GM12878 (cell line): Measurements from ENCODE around the gene PDS5A. TPM values are rescaled to one million over a fixed set of nuclear protein-coding genes. Genes with fewer than 3 reads are reported as not detected.

Source experiments
- ATF7 ChIP-seq: fragments of 450-650 bp; IDR thresholded peaks from 2 replicates; pipeline ENCODE4 v1.6.1; 2016; ENCODE audit warnings: low read depth, mild to moderate bottlenecking
- BCLAF1 ChIP-seq: fragments of 450-650 bp; IDR thresholded peaks from 2 replicates; pipeline ENCODE4 v1.6.1; 2017; ENCODE audit warnings: antibody characterized with exemption, mild to moderate bottlenecking, moderate library complexity
- BHLHE40 ChIP-seq, 2 experiments: fragments of 450-650 bp in 1 of 2; IDR thresholded peaks; 2 replicates each; pipeline ENCODE4 v1.6.1; 2011 to 2017; ENCODE audit warnings: low read depth in 2 of 2, borderline replicate concordance in 1 of 2, improper control_type of control experiment in 1 of 2, low read length in 1 of 2, mild to moderate bottlenecking in 1 of 2
- CBX5 ChIP-seq: sonication (generic); IDR thresholded peaks from 2 replicates; pipeline ENCODE4 v1.6.1; 2016; ENCODE audit warnings: low read depth, moderate library complexity, mild to moderate bottlenecking, inconsistent platforms
- E2F4 ChIP-seq: IDR thresholded peaks from 2 replicates; pipeline ENCODE4 v1.6.1; 2012; ENCODE audit warnings: low read depth, low read length, improper control_type of control experiment
- EGR1 ChIP-seq, 2 experiments: IDR thresholded peaks; 1 replicate in 1 of 2; 2 replicates in 1 of 2; pipeline ENCODE4 v1.6.1; 2011 to 2012; ENCODE audit warnings: low read depth in 2 of 2, low read length in 2 of 2, borderline replicate concordance in 1 of 2, mild to moderate bottlenecking in 1 of 2, moderate library complexity in 1 of 2
- HDGF ChIP-seq: fragments of 450-650 bp; IDR thresholded peaks from 2 replicates; pipeline ENCODE4 v1.6.1; 2016; ENCODE audit warnings: antibody characterized with exemption
- LARP7 ChIP-seq: fragments of 450-650 bp; IDR thresholded peaks from 2 replicates; pipeline ENCODE4 v1.6.1; 2017; ENCODE audit warnings: mild to moderate bottlenecking
- MEF2B ChIP-seq: fragments of 450-650 bp; IDR thresholded peaks from 2 replicates; pipeline ENCODE4 v1.6.1; 2018; ENCODE audit warnings: mild to moderate bottlenecking, moderate library complexity; ENCODE audit not compliant: partially characterized antibody, poor library complexity, severe bottlenecking
- MLLT1 ChIP-seq: fragments of 450-650 bp; IDR thresholded peaks from 2 replicates; pipeline ENCODE4 v1.6.1; 2016; ENCODE audit warnings: mild to moderate bottlenecking
- NR2C2 ChIP-seq: IDR thresholded peaks from 2 replicates; pipeline ENCODE4 v1.6.1; 2011; ENCODE audit warnings: borderline replicate concordance, low read depth; ENCODE audit not compliant: control insufficient read depth, insufficient read length
- PAX5 ChIP-seq: IDR thresholded peaks from 2 replicates; pipeline ENCODE4 v1.6.1; 2011; ENCODE audit warnings: low read depth, low read length, borderline replicate concordance
- PML ChIP-seq: IDR thresholded peaks from 2 replicates; pipeline ENCODE4 v1.6.1; 2012; ENCODE audit warnings: low read length, inconsistent platforms
- REST ChIP-seq: IDR thresholded peaks from 2 replicates; pipeline ENCODE4 v1.6.1; 2012; ENCODE audit warnings: mild to moderate bottlenecking, low read depth, low read length
- RUNX3 ChIP-seq: IDR thresholded peaks from 2 replicates; pipeline ENCODE4 v1.6.1; 2012; ENCODE audit warnings: low read length, inconsistent platforms
- SIN3A ChIP-seq: IDR thresholded peaks from 2 replicates; pipeline ENCODE4 v1.6.1; 2012; ENCODE audit warnings: low read depth, low read length, improper control_type of control experiment
- STAT3 ChIP-seq: IDR thresholded peaks from 2 replicates; pipeline ENCODE4 v1.6.1; 2011; ENCODE audit warnings: low read depth, low read length, improper control_type of control experiment
- TBL1XR1 ChIP-seq: IDR thresholded peaks from 2 replicates; pipeline ENCODE4 v1.6.1; 2012; ENCODE audit warnings: low read depth, low read length, improper control_type of control experiment
- ZNF207 ChIP-seq: fragments of 450-650 bp; IDR thresholded peaks from 2 replicates; pipeline ENCODE4 v1.6.1; 2014; ENCODE audit warnings: antibody characterized with exemption, mild to moderate bottlenecking, borderline replicate concordance
- polyA plus RNA-seq, 11 experiments: library from polyadenylated mRNA; depleted of rRNA in 4 of 11; unstranded in 6 of 11; stranded (reverse) in 5 of 11; fragments of >200 nt; fragmentation: Nextera tagmentation in 4 of 11; fragmentation: Illumina TruSeq in 1 of 11; extraction: Ambion mirVana in 4 of 11; extraction: Trizol in 1 of 11; gene quantifications; 1 replicate in 1 of 11; 2 replicates in 10 of 11; pipeline versions ENCODE4 v1.2.1 to v1.2.3, GENCODE V29; 2011 to 2016; ENCODE audit warnings: inconsistent platforms in 2 of 11, missing spikeins in 2 of 11, low read depth in 1 of 11
- total RNA-seq, 4 experiments: library from RNA; depleted of rRNA in 3 of 4; stranded (reverse); fragments of >200 nt in 3 of 4; fragmentation: Illumina TruSeq in 1 of 4; extraction: Trizol in 1 of 4; gene quantifications; 2 replicates each; pipeline versions ENCODE4 v1.2.1 to v1.2.3, GENCODE V29; 2013 to 2021

Gene PDS5A
- total and polyA plus RNA-seq, 10 of the 15 experiments (the other 5 are each of a cell fraction or from before 2014, with no cell fraction given), result 13.7 to 69.7 (median 52.3) TPM

GRCh38 chr4:39932776-39933402 is 44.8 kb downstream of the PDS5A start (continued):
- no peak for TF ChIP-seq REST
- TF ChIP-seq SIN3A, result no peak
- no peak for TF ChIP-seq EGR1 (IDR thresholded peaks at IDR 0.05; ENCODE audit: borderline replicate concordance in 1 of 2, low read depth in 2 of 2, low read length in 2 of 2)
- no peak for TF ChIP-seq STAT3
- 0 out of 2 replicates have a peak, but pooled peaks have one; percentile 27 for TF ChIP-seq ATF7
- TF ChIP-seq NR2C2, result no peak
- TF ChIP-seq MEF2B, result no peak
- TF ChIP-seq BCLAF1, result no peak
- no peak for TF ChIP-seq PML
- no peak for TF ChIP-seq BHLHE40 (IDR thresholded peaks at IDR 0.05; ENCODE audit: borderline replicate concordance in 1 of 2, low read depth in 2 of 2, low read length in 1 of 2)
- TF ChIP-seq ZNF207, result no peak
- no peak for TF ChIP-seq E2F4
- TF ChIP-seq CBX5, result no peak
- TF ChIP-seq PAX5, result no peak
- no peak for TF ChIP-seq LARP7
- 0 out of 2 replicates have a peak, but pooled peaks have one; percentile 30 for TF ChIP-seq HDGF
- 0 out of 2 replicates have a peak, but pooled peaks have one; percentile 33 for TF ChIP-seq MLLT1
- TF ChIP-seq TBL1XR1, result no peak
- TF ChIP-seq RUNX3, result peak; percentile 50
